HFF-Myc (cell line): ENCODE data around the gene ZSCAN22.

ENCODE experiments used
- DNase-seq: peaks from one replicate; pipeline ENCODE4 v3.0.0-alpha.2; 2011; ENCODE audit warnings: low read depth; ENCODE audit errors: extremely low read depth
- H3K4me3 ChIP-seq: replicated peaks from 2 replicates; pipeline ENCODE4 v1.5.1; 2011; ENCODE audit warnings: low read depth, mild to moderate bottlenecking, control low read depth, low read length
- CTCF ChIP-seq: IDR thresholded peaks from 2 replicates; pipeline ENCODE4 v1.5.1; 2012; ENCODE audit warnings: mild to moderate bottlenecking, low read depth, low read length, control low read depth; ENCODE audit errors: missing control alignments

The ZSCAN22 gene

GRCh38 chr19:58326914-58327726 is at the start of gene ZSCAN22:
TSS of gene ZSCAN22 (plus strand) at chr19:58326994. CDS start at chr19:58334803, 7,809 bp downstream.
- peak; percentile 86 for DNase-seq
- TF ChIP-seq CTCF, result no peak
- peak within 1 kb of the TSS; percentile 78 for H3K4me3 ChIP-seq

GRCh38 chr19:58277197-58277596 is 49.6 kb upstream of the ZSCAN22 start:
- TF ChIP-seq CTCF, result no peak
- DNase-seq, result no peak
- H3K4me3 ChIP-seq, result no peak overlapping the region

- peak overlapping the region; percentile 86 for H3K4me3 ChIP-seq
- no peak for TF ChIP-seq CTCF
- no peak for DNase-seq
Observed at GRCh38 chr19:58277748-58278540, 48.9 kb upstream of the ZSCAN22 start.

GRCh38 chr19:58278541-58279041 is 48.2 kb upstream of the ZSCAN22 start, which contains the start of gene ZNF8:
TSS of gene ZNF8 (plus strand) at chr19:58278955. CDS start at chr19:58279082, 127 bp downstream.
- DNase-seq, result peak; percentile 94
- H3K4me3 ChIP-seq, result peak within 1 kb of the TSS; percentile 86
- TF ChIP-seq CTCF, result no peak

GRCh38 chr19:58279042-58279924 is 47.5 kb upstream of the ZSCAN22 start:
- no peak for TF ChIP-seq CTCF
- H3K4me3 ChIP-seq, result peak overlapping the region; percentile 86
- peak; percentile 16 for DNase-seq

- peak overlapping the region; percentile 86 for H3K4me3 ChIP-seq
- no peak for TF ChIP-seq CTCF
- DNase-seq, result no peak
Observed at GRCh38 chr19:58279925-58280316, 46.9 kb upstream of the ZSCAN22 start.
